ENCODE data around the gene FBXW5.

The FBXW5 gene

GRCh38 chr9:136972743-136973142 is 28.2 kb upstream of the FBXW5 start:
- TF ChIP-seq, protein P1, sequence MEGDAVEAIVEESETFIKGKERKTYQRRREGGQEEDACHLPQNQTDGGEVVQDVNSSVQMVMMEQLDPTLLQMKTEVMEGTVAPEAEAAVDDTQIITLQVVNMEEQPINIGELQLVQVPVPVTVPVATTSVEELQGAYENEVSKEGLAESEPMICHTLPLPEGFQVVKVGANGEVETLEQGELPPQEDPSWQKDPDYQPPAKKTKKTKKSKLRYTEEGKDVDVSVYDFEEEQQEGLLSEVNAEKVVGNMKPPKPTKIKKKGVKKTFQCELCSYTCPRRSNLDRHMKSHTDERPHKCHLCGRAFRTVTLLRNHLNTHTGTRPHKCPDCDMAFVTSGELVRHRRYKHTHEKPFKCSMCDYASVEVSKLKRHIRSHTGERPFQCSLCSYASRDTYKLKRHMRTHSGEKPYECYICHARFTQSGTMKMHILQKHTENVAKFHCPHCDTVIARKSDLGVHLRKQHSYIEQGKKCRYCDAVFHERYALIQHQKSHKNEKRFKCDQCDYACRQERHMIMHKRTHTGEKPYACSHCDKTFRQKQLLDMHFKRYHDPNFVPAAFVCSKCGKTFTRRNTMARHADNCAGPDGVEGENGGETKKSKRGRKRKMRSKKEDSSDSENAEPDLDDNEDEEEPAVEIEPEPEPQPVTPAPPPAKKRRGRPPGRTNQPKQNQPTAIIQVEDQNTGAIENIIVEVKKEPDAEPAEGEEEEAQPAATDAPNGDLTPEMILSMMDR (IDR thresholded peaks at IDR 0.05; ENCODE audit: poor library complexity, severe bottlenecking), result no peak
- ATAC-seq (ENCODE audit: low read depth), result no peak

GRCh38 chr9:136972335-136972734 is 27.8 kb upstream of the FBXW5 start:
- ATAC-seq (ENCODE audit: low read depth), result no peak
- Histone ChIP-seq H3K27me3 (ENCODE audit: insufficient read depth, poor library complexity, severe bottlenecking) (no peaks in the 10 kb centered on the region), H3K36me3 (ENCODE audit: low read depth) (no peaks in the 10 kb centered on the region), H3K27ac (ENCODE audit: poor library complexity, severe bottlenecking) (no peak overlapping the region), H3K4me1 (ENCODE audit: insufficient read depth, poor library complexity, severe bottlenecking) (peaks cover 7% of the 10 kb centered on the region), H3K4me3 (ENCODE audit: severe bottlenecking) (no peak overlapping the region), H3K9me3 (ENCODE audit: severe bottlenecking) (no peaks in the 10 kb centered on the region)
- no peak for DNase-seq (ENCODE audit: low spot score)
- TF ChIP-seq, protein P1 (IDR thresholded peaks at IDR 0.05; ENCODE audit: poor library complexity, severe bottlenecking), result no peak

More at GRCh38 chr9:136972743-136973142, 28.2 kb upstream of the FBXW5 start:
- Histone ChIP-seq H3K27ac (ENCODE audit: poor library complexity, severe bottlenecking) (no peak overlapping the region), H3K4me3 (ENCODE audit: severe bottlenecking) (no peak overlapping the region), H3K9me3 (ENCODE audit: severe bottlenecking) (no peaks in the 10 kb centered on the region), H3K36me3 (ENCODE audit: low read depth) (no peaks in the 10 kb centered on the region), H3K27me3 (ENCODE audit: insufficient read depth, poor library complexity, severe bottlenecking) (no peaks in the 10 kb centered on the region), H3K4me1 (ENCODE audit: insufficient read depth, poor library complexity, severe bottlenecking) (peaks cover 7% of the 10 kb centered on the region)
- no peak for DNase-seq (ENCODE audit: low spot score)

DNA sequence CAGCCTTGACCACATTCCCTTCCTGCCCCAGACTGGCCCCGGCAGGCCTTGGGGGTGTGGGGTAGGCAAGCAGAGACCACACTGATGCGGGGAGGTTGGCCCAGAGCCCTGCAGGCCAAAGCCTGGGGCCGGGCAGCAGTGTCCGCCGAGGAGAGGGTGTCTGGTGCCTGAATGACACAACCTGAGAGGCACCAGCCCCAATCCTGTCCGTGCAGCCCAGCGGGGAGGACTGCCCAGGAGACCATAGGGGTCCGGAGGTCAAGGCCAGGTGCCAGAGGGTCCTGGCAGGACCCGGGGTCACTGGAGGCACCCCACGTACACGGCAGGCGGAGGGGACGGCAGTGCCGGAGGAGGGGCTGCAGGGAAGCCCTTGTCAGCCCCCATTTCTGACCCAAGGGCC is 27.2 kb upstream of the FBXW5 start:
- ATAC-seq (ENCODE audit: low read depth) (no peak), DNase-seq (ENCODE audit: low spot score) (no peak)
- H3K27me3 ChIP-seq (ENCODE audit: insufficient read depth, poor library complexity, severe bottlenecking), result no peaks in the 10 kb centered on the region
- H3K36me3 ChIP-seq (ENCODE audit: low read depth), result no peaks in the 10 kb centered on the region
- peaks cover 7% of the 10 kb centered on the region for H3K4me1 ChIP-seq (ENCODE audit: insufficient read depth, poor library complexity, severe bottlenecking)
- H3K9me3 ChIP-seq (ENCODE audit: severe bottlenecking), result no peaks in the 10 kb centered on the region
- TF ChIP-seq, protein P1 (IDR thresholded peaks at IDR 0.05; ENCODE audit: poor library complexity, severe bottlenecking), result no peak
- H3K4me3 ChIP-seq (ENCODE audit: severe bottlenecking), result no peak overlapping the region
- no peak overlapping the region for H3K27ac ChIP-seq (ENCODE audit: poor library complexity, severe bottlenecking)

GRCh38 chr9:136970361-136970760 is 25.8 kb upstream of the FBXW5 start:
- H3K36me3 ChIP-seq (ENCODE audit: low read depth), result no peaks in the 10 kb centered on the region
- no peak for ATAC-seq (ENCODE audit: low read depth)
- TF ChIP-seq, protein P1 (IDR thresholded peaks at IDR 0.05; ENCODE audit: poor library complexity, severe bottlenecking), result no peak
- H3K27ac ChIP-seq (ENCODE audit: poor library complexity, severe bottlenecking), result no peak overlapping the region
- peaks cover 7% of the 10 kb centered on the region for H3K4me1 ChIP-seq (ENCODE audit: insufficient read depth, poor library complexity, severe bottlenecking)
- no peaks in the 10 kb centered on the region for H3K27me3 ChIP-seq (ENCODE audit: insufficient read depth, poor library complexity, severe bottlenecking)
- H3K9me3 ChIP-seq (ENCODE audit: severe bottlenecking), result no peaks in the 10 kb centered on the region
- H3K4me3 ChIP-seq (ENCODE audit: severe bottlenecking), result no peak overlapping the region
- no peak for DNase-seq (ENCODE audit: low spot score)

DNA sequence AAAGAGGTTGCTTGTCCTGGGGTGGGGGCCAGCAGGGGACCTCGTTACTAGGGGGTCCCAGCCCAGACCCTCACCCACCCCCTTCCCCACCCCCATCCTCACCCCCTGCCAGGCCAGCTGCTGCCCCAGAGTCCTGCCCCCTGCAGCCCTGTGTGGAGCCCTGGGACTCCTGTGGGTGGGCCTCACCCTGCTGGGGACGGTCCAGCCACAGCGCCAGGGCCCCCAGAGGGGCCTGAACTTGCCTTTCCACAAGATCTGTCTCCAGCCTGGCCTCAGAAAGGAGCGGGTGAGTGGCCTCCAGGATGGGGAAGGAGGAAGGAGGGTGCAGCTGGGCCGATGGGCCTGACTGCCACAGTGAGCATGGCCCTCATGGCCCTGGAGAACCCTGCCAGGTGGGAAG is 25.2 kb upstream of the FBXW5 start:
- Histone ChIP-seq H3K4me3 (ENCODE audit: severe bottlenecking) (no peak overlapping the region), H3K9me3 (ENCODE audit: severe bottlenecking) (no peaks in the 10 kb centered on the region), H3K27me3 (ENCODE audit: insufficient read depth, poor library complexity, severe bottlenecking) (no peaks in the 10 kb centered on the region), H3K36me3 (ENCODE audit: low read depth) (no peaks in the 10 kb centered on the region), H3K4me1 (ENCODE audit: insufficient read depth, poor library complexity, severe bottlenecking) (peaks cover 2% of the 10 kb centered on the region), H3K27ac (ENCODE audit: poor library complexity, severe bottlenecking) (no peak overlapping the region)
- no peak for ATAC-seq (ENCODE audit: low read depth)
- DNase-seq (ENCODE audit: low spot score), result no peak
- TF ChIP-seq, protein P1 (IDR thresholded peaks at IDR 0.05; ENCODE audit: poor library complexity, severe bottlenecking), result no peak

Data from RWPE2 (cell line).